Thoracic aorta (tissue), 2 donors: Measurements from ENCODE around the gene CBY3. TPM values are rescaled to one million over a fixed set of nuclear protein-coding genes. Genes with fewer than 3 reads are reported as not detected.
"Not testable (repeated sequence)": the region's sequence is repeated elsewhere in the genome, so short reads cannot be mapped to it uniquely, and the experiment has no call there.

ENCODE experiments used
- ATAC-seq: fragments of 150-250 bp; one replicate; pipeline ENCODE4 v1.8.0; 2017; ENCODE audit warnings: low read depth; ENCODE audit not compliant: insufficient number of reproducible peaks, low FRiP score
- DNase-seq: peaks from one replicate; pipeline ENCODE4 v3.0.0-alpha.2; 2020; ENCODE audit warnings: low spot score
- H3K27ac ChIP-seq, 2 donors: fragments of 200-600 bp; sonication (generic); 1 replicate in 1 of 2; 2 replicates in 1 of 2; pipeline ENCODE4 v1.5.1; 2016; ENCODE audit warnings: mild to moderate bottlenecking in 2 of 2, moderate library complexity in 2 of 2
- H3K27me3 ChIP-seq: fragments of 200-600 bp; sonication (generic); replicated peaks from 2 replicates; pipeline ENCODE4 v1.6.0; 2016; ENCODE audit warnings: mild to moderate bottlenecking; ENCODE audit not compliant: insufficient read depth
- H3K36me3 ChIP-seq: fragments of 200-600 bp; sonication (generic); one replicate; pipeline ENCODE4 v1.5.1; 2016
- H3K4me1 ChIP-seq, 2 donors: fragments of 200-600 bp; sonication (generic); 1 replicate in 1 of 2; 2 replicates in 1 of 2; pipeline versions ENCODE4 v1.5.1 to v1.6.0; 2016; ENCODE audit warnings: low read depth in 2 of 2, mild to moderate bottlenecking in 1 of 2; ENCODE audit not compliant: control insufficient read depth in 1 of 2
- H3K4me3 ChIP-seq: fragments of 200-600 bp; sonication (generic); 2 replicates; pipeline ENCODE4 v1.5.1; 2016; ENCODE audit warnings: mild to moderate bottlenecking
- H3K9me3 ChIP-seq: fragments of 200-600 bp; sonication (generic); 2 replicates; pipeline ENCODE4 v1.5.1; 2016
- total RNA-seq, 2 donors: library from RNA; depleted of rRNA; stranded (reverse); fragments of >200 nt; gene quantifications; one replicate each; pipeline versions ENCODE4 v1.1.0 to v1.2.3, GENCODE V29; 2016
- TF ChIP-seq, protein P1 (sequence below): fragments of 200-600 bp; sonication (generic); IDR thresholded peaks from one replicate; pipeline ENCODE4 v1.5.1; 2019; ENCODE audit warnings: antibody characterized with exemption

The CBY3 gene
- total RNA-seq, 2 donors from 2014 or later = 1.4 TPM; not detected in 1

DNA sequence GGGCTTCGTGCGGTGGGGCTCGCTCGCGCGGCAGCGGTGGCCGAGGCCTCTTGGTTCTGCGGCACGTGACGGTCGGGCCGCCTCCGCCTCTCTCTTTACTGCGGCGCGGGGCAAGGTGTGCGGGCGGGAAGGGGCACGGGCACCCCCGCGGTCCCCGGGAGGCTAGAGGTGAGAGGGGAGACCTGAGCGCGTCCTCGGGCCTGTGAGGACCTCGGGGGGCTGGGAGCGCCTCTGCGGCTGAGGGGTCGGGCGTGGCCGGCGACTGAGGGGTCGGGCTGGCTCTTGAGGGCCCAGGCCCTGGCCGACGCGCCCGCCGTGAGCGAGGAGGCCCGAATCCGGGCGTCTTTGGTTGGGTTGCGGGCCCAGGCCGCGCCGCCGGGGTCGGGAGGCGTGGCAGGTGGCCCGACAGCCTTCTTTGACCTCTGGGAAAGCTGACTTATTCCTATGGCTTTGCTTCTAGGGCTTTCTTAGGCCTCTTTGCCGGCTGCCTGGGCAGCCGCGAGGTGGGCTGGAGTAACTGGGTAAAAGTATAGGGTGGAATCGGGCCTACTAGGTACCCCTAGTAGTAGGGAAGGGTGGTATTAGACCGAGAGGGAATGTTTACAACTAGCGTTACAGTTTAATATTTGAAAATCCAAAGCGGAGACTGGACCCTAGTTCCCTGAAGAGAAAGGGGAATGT, 18.2 kb upstream of the CBY3 start, which contains the start of gene CANX:
CANX (plus strand) TSS at position 33 of the 681 bp plus-strand sequence. CDS start 6,715 bp downstream, outside the sequence.
- no peak for DNase-seq

DNA sequence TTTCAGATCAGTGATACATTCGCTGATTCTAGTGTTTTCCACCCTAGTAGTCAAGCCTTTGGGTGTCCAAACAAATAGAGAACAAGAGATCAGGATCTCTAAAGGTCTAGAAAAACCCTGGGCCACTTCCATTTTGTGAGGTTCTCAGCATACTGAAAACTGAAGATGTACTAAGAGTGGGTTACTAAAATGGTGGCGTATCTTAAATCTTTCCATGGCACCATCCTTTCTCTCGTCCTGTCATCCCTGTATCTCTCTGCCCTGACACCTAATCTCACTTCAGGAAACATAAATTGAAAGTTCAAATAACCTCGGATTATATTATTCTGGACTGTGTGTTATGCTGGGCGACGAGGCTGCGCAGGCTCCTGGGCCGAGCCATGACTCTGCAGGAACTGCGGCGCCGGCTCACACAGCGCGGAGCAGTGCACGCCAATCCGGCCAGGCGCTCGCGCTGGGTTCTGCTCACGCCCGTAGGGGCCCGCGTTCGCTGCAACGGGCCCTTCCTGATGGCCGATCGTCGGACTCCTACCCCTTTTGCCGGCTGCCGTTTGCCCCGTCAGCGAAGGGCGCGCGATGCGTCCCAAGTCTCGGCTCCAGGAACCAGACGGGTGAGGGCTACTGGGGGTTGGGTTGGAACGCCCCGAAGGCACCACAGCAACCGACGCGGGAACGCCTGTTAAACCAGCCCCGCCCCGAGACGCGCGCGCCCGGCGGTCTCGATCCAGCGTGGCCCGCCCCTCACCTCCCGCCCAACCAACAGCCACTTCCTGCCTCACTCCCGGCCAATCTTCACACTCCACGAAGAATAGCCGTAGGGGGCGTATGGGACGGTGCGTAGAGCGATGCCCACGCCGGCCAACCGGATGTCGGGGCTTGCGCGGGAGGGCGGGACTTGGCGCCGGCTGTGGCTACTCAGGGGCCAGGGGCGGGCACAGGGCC, 17.4 kb upstream of the CBY3 start:
- ATAC-seq (peak; percentile 93), DNase-seq (peak; percentile 96)
- peaks cover 8 to 46% of the 10 kb centered on the region in 2 donors for H3K4me1 ChIP-seq

More for the DNA sequence above, 18.2 kb upstream of the CBY3 start, which contains the start of gene CANX:
- ATAC-seq = peak; percentile 3
- Histone ChIP-seq H3K9me3 (no peaks in the 10 kb centered on the region), H3K27ac (peak within 1 kb of the TSS; percentile 93 to 98), H3K27me3 (no peaks in the 10 kb centered on the region), H3K4me3 (peak within 1 kb of the TSS; percentile 86), H3K36me3 (no peaks in the 10 kb centered on the region), H3K4me1 (peaks cover 8 to 49% of the 10 kb centered on the region in 2 donors)
- TF ChIP-seq, protein P1, sequence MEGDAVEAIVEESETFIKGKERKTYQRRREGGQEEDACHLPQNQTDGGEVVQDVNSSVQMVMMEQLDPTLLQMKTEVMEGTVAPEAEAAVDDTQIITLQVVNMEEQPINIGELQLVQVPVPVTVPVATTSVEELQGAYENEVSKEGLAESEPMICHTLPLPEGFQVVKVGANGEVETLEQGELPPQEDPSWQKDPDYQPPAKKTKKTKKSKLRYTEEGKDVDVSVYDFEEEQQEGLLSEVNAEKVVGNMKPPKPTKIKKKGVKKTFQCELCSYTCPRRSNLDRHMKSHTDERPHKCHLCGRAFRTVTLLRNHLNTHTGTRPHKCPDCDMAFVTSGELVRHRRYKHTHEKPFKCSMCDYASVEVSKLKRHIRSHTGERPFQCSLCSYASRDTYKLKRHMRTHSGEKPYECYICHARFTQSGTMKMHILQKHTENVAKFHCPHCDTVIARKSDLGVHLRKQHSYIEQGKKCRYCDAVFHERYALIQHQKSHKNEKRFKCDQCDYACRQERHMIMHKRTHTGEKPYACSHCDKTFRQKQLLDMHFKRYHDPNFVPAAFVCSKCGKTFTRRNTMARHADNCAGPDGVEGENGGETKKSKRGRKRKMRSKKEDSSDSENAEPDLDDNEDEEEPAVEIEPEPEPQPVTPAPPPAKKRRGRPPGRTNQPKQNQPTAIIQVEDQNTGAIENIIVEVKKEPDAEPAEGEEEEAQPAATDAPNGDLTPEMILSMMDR = no peak

DNA sequence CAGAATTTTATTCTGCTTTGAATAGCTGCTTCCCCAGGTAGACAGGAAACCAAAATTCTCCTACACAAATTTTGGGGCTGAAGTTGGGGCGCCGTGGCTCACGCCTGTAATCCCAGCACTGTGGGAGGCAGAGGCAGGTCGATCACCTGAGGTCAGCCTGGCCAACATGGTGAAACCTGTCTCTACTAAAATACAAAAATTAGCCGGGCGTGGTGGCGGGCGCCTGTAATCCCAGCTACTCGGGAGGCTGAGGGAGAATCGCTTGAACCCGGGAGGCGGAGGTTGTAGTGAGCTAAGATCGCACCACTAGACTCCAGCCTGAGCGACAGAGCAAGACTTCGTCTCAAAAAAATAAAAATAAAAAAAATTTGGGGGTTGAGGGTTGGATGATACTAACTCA, 16.7 kb upstream of the CBY3 start:
- Histone ChIP-seq H3K4me1 (peaks cover 8 to 40% of the 10 kb centered on the region in 2 donors), H3K27ac (peak overlapping the region; percentile 93 to 98), H3K4me3 (peak overlapping the region; percentile 86)
- not testable (repeated sequence) for H3K9me3 ChIP-seq, ATAC-seq, H3K36me3 ChIP-seq, H3K27me3 ChIP-seq, DNase-seq

More for the DNA sequence above, 17.4 kb upstream of the CBY3 start:
- TF ChIP-seq, protein P1 = no peak
- Histone ChIP-seq H3K36me3 (no peaks in the 10 kb centered on the region), H3K9me3 (no peaks in the 10 kb centered on the region), H3K27ac (peak overlapping the region; percentile 93 to 98), H3K4me3 (peak overlapping the region; percentile 86), H3K27me3 (no peaks in the 10 kb centered on the region)

DNA sequence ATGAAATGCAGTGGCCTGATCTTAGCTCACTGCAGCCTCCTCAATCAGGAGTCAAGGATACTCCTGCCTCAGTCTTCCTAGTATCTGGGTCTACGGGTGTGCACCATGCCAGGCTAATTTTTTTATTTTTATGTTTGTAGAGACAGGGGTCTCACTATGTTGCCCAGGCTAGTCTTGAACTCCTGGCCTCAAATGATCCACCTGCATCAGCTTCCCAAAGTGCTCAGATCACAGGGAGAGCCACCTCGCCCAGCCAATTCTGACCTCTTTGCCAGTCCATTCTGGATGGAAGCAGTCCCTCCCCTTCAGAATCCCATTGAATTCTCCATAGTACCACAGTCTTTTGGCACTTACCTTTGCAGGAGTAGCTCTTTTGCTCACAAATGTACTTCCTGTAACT, 16.3 kb upstream of the CBY3 start:
- TF ChIP-seq, protein P1 = no peak
- no peak for DNase-seq
- Histone ChIP-seq H3K9me3 (no peaks in the 10 kb centered on the region), H3K36me3 (no peaks in the 10 kb centered on the region), H3K4me1 (peaks cover 8 to 36% of the 10 kb centered on the region in 2 donors), H3K4me3 (no peak overlapping the region), H3K27me3 (no peaks in the 10 kb centered on the region), H3K27ac (peak overlapping the region; percentile 93 to 98)
- no peak for ATAC-seq

DNA sequence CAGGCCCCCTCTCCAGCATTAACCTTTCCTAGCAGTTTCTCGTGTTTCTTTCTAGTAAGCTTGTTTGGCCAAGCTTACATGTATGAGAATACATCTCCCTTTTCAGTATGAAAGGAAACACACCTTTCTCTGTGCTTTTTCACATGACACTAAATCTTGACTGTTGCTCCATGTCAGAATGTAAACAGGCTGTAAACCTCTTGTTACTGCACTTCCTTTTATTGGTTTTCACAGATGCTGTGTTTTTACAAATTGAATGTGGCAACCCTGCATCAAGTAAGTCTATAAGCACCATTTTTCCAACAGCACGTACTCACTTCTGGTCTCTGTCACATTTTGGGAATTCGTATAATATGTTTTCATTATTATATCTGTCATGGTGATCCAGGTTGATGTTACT, 15.8 kb upstream of the CBY3 start:
- Histone ChIP-seq H3K4me3 (no peak overlapping the region), H3K4me1 (peaks cover 8 to 33% of the 10 kb centered on the region in 2 donors), H3K9me3 (no peaks in the 10 kb centered on the region), H3K27me3 (no peaks in the 10 kb centered on the region), H3K36me3 (no peaks in the 10 kb centered on the region), H3K27ac (peak overlapping the region in 1 of 2 donors; percentile 93)
- DNase-seq (no peak), ATAC-seq (no peak)
- TF ChIP-seq, protein P1 = no peak
